Panc1 (cell line): Measurements from ENCODE around the gene KCTD13. TPM values are rescaled to one million over a fixed set of nuclear protein-coding genes. Genes with fewer than 3 reads are reported as not detected.

Experiments
- ATAC-seq: fragments of 200-7000 bp; cut with Tn5 transposase; 2 replicates; pipeline ENCODE4 v1.9.1; 2020; ENCODE audit warnings: mild to moderate bottlenecking, moderate library complexity
- BruUV-seq: library from RNA; stranded (reverse); fragments of 400-500 nt; replicated peaks from 2 replicates; lab custom pipeline; 2021; lab: Mats Ljungman, UMichigan
- CTCF ChIA-PET: fragments of 300-600 bp; sonication (Branson Sonifier 250); formaldehyde crosslinking; loops from one replicate; lab custom pipeline; 2022; ENCODE audit warnings: antibody characterized with exemption; lab: Charles Lee
- POLR2A ChIA-PET: fragments of 300-600 bp; sonication (Branson Sonifier 250); formaldehyde crosslinking; loops from one replicate; lab custom pipeline; 2022; ENCODE audit warnings: antibody characterized with exemption; lab: Charles Lee
- DNase-seq: peaks from one replicate; pipeline ENCODE4 v3.0.0-alpha.2; 2010; ENCODE audit warnings: low read depth, low spot score
- H3K27ac ChIP-seq: 2 replicates; pipeline ENCODE4 v1.5.1; 2011; ENCODE audit warnings: mild to moderate bottlenecking, low read length, inconsistent platforms
- H3K27me3 ChIP-seq: fragments of 200-500 bp; sonication (Bioruptor generic); 2 replicates; pipeline ENCODE4 v1.6.0; 2014; ENCODE audit warnings: low read length, inconsistent platforms; ENCODE audit not compliant: control insufficient read depth, insufficient read depth
- H3K36me3 ChIP-seq: fragments of 200-500 bp; sonication (Bioruptor generic); 2 replicates; pipeline ENCODE4 v1.5.1; 2014; ENCODE audit warnings: inconsistent platforms, mild to moderate bottlenecking, low read length, moderate library complexity; ENCODE audit not compliant: control insufficient read depth, insufficient read depth
- H3K4me1 ChIP-seq: 2 replicates; pipeline ENCODE4 v1.5.1; 2011; ENCODE audit warnings: inconsistent platforms, mild to moderate bottlenecking, low read length, moderate library complexity; ENCODE audit not compliant: control insufficient read depth, insufficient read depth
- H3K4me3 ChIP-seq, 2 experiments: 2 replicates each; pipeline ENCODE4 v1.5.1; 2011 to 2012; ENCODE audit warnings: low read depth in 2 of 2, low read length in 2 of 2, mild to moderate bottlenecking in 2 of 2, inconsistent platforms in 1 of 2, moderate library complexity in 1 of 2
- H3K9me3 ChIP-seq: fragments of 200-500 bp; sonication (Bioruptor generic); 2 replicates; pipeline ENCODE4 v1.5.1; 2014; ENCODE audit warnings: low read depth, mild to moderate bottlenecking, inconsistent platforms, low read length, moderate library complexity; ENCODE audit not compliant: control insufficient read depth, insufficient read depth
- CTCF ChIP-seq: fragments of 450-650 bp; IDR thresholded peaks from 2 replicates; pipeline ENCODE4 v1.5.1; 2017; ENCODE audit warnings: mild to moderate bottlenecking
- POLR2AphosphoS5 ChIP-seq: IDR thresholded peaks from 2 replicates; pipeline ENCODE4 v1.6.1; 2012; ENCODE audit warnings: mild to moderate bottlenecking, low read depth, low read length, moderate library complexity
- REST ChIP-seq, 2 experiments: IDR thresholded peaks; 2 replicates each; pipeline ENCODE4 v1.6.1; 2011 to 2012; ENCODE audit warnings: low read depth in 2 of 2, control low read depth in 1 of 2, low read length in 1 of 2, mild to moderate bottlenecking in 1 of 2, moderate library complexity in 1 of 2; ENCODE audit not compliant: insufficient read depth in 1 of 2
- SIN3A ChIP-seq: IDR thresholded peaks from 2 replicates; pipeline ENCODE4 v1.6.1; 2012; ENCODE audit warnings: low read depth, mild to moderate bottlenecking, low read length, moderate library complexity, borderline replicate concordance; ENCODE audit not compliant: insufficient read depth
- TCF7L2 ChIP-seq: IDR thresholded peaks from 2 replicates; pipeline ENCODE4 v1.6.1; 2011; ENCODE audit warnings: mild to moderate bottlenecking, low read depth, low read length, inconsistent platforms
- in situ Hi-C: cut with HindIII; loops from 2 replicates; pipeline ENCODE4 v1.10.0; 2016; ENCODE audit warnings: low sequenced_read_pairs, low pct_unique_long_range_greater_than_20kb
- intact Hi-C: fragments of 100-400 bp; cut with micrococcal nuclease; formaldehyde crosslinking; loops from one replicate; pipeline ENCODE4 v1.10.0; 2022; ENCODE audit not compliant: unreplicated experiment
- total RNA-seq: library from RNA; stranded (reverse); gene quantifications from one replicate; pipeline ENCODE4 v1.2.1, GENCODE V29; 2021; ENCODE audit not compliant: unreplicated experiment

The KCTD13 gene
- total RNA-seq, 1 experiment from 2014 or later = 45.7 TPM

GRCh38 chr16:29972992-29973383, 47.0 kb upstream of the KCTD13 start:
- H3K9me3 ChIP-seq = no peaks in the 10 kb centered on the region
- TF ChIP-seq CTCF (no peak), SIN3A (no peak), REST (IDR thresholded peaks at IDR 0.05; ENCODE audit: insufficient read depth in 1 of 2, low read depth in 2 of 2, low read length in 1 of 2) (no peak), TCF7L2 (no peak), POLR2AphosphoS5 (no peak)
- intact Hi-C loops = no loop called here
- CTCF ChIA-PET = interaction anchor here (0.6 kb wide), 1 partner anchor 72 kb away, joined by 3 read pairs; no protein-coding TSS in a partner anchor
- no peak overlapping the region; a peak in 1 of 4 replicates for H3K4me3 ChIP-seq
- POLR2A ChIA-PET = interaction anchor here (0.5 to 1.3 kb wide), 7 partner anchors 11 to 72 kb away, joined by 3 to 9 read pairs (median 5); partner anchors contain the start of gene TMEM219
- in situ Hi-C loops = no loop called here
- peak overlapping the region; percentile 78 for H3K27ac ChIP-seq
- peaks cover 3% of the 10 kb centered on the region for H3K36me3 ChIP-seq
- ATAC-seq = no peak
- no TSS peak for BruUV-seq
- no peak for DNase-seq
- H3K27me3 ChIP-seq = no peaks in the 10 kb centered on the region
- peaks cover 19% of the 10 kb centered on the region for H3K4me1 ChIP-seq

- DNase-seq (no peak), ATAC-seq (no peak)
- in situ Hi-C loops (no loop called here), intact Hi-C loops (no loop called here)
- no peaks in the 10 kb centered on the region for H3K27me3 ChIP-seq
- H3K27ac ChIP-seq = peak overlapping the region; percentile 78
- ChIA-PET CTCF (interaction anchor here (0.6 kb wide), 1 partner anchor 47 kb away, joined by 3 read pairs; no protein-coding TSS in a partner anchor), POLR2A (interaction anchor here (0.5 to 1.3 kb wide), 2 partner anchors 28 to 72 kb away, joined by 6 to 9 read pairs; no protein-coding TSS in a partner anchor)
- no TSS peak for BruUV-seq
- H3K9me3 ChIP-seq = no peaks in the 10 kb centered on the region
- peaks cover 2% of the 10 kb centered on the region; the same call in 1 of the 2 replicates for H3K36me3 ChIP-seq
- no peak overlapping the region for H3K4me3 ChIP-seq
- peaks cover 19% of the 10 kb centered on the region for H3K4me1 ChIP-seq
- TF ChIP-seq CTCF (no peak), SIN3A (no peak), REST (IDR thresholded peaks at IDR 0.05; ENCODE audit: insufficient read depth in 1 of 2, low read depth in 2 of 2, low read length in 1 of 2) (no peak), TCF7L2 (no peak), POLR2AphosphoS5 (no peak)
These were observed 46.5 kb upstream of the KCTD13 start for GRCh38 chr16:29972500-29972899.
